Measurements from ENCODE around the gene THAP3. TPM values are rescaled to one million over a fixed set of nuclear protein-coding genes. Genes with fewer than 3 reads are reported as not detected.

The THAP3 gene
- total and polyA plus RNA-seq, 2 of the 8 experiments (the other 6 are each of a cell fraction or from before 2014, with no cell fraction given) = 8.2 to 15.3 TPM

- no peak overlapping the region for H3K27ac ChIP-seq (ENCODE audit: low read depth, low read length)
- H2BK120ac ChIP-seq (replicated peaks; ENCODE audit: low read depth, low read length) = no peak overlapping the region
- TF ChIP-seq SP1 (IDR thresholded peaks at IDR 0.05; ENCODE audit: low read depth, low read length) (no peak), POU5F1 (IDR thresholded peaks at IDR 0.05; ENCODE audit: low read depth, low read length) (no peak), KDM4A (IDR thresholded peaks at IDR 0.05; ENCODE audit: low read depth, low read length, severe bottlenecking) (no peak)
- no peak overlapping the region for H2BK15ac ChIP-seq (ENCODE audit: low read length)
- peaks cover under 1 to 11% of the 10 kb centered on the region in 2 experiments for H4K20me1 ChIP-seq (replicated peaks in 1 of 2; ENCODE audit: control insufficient read depth in 1 of 2, insufficient read depth in 2 of 2, low read length in 2 of 2)
- H2BK5ac ChIP-seq (ENCODE audit: low read depth, low read length) = no peak overlapping the region
- no peak overlapping the region for H4K91ac ChIP-seq (replicated peaks; ENCODE audit: insufficient read length, low read length)
- ChIA-PET CTCF (ENCODE audit: partially characterized antibody) (interaction anchor here (0.8 to 2.7 kb wide), 3 partner anchors 8 to 17 kb away, joined by 3 to 10 read pairs (median 4); no protein-coding TSS in a partner anchor), POLR2A (ENCODE audit: partially characterized antibody) (interaction anchor here (0.8 to 14.3 kb wide), 2 partner anchors 11 to 29 kb away, joined by 3 to 175 read pairs; partner anchors contain the start of gene KLHL21)
- peaks cover 0 to 11% of the 10 kb centered on the region in 2 experiments; a peak in 3 of 4 replicates for H3K79me2 ChIP-seq (ENCODE audit: control insufficient read depth in 1 of 2, insufficient read depth in 2 of 2, low read length in 2 of 2)
- H3K4me3 ChIP-seq (ENCODE audit: extremely low read depth in 1 of 4, insufficient read depth in 2 of 4, low read depth in 3 of 4, low read length in 4 of 4) = no peak overlapping the region
- H2AFZ ChIP-seq (ENCODE audit: low read length) = no peak overlapping the region
- FAIRE-seq (no peak), DNase-seq (ENCODE audit: low read depth in 1 of 2, low spot score in 2 of 2) (no peak)
- 89% methylated on average over 12 of the region's 12 CpGs; no CpG with 5 or more reads in 1 of the 2 experiments for WGBS, 2 experiments (ENCODE audit: extremely low coverage in 1 of 2, insufficient coverage in 1 of 2, insufficient read length in 1 of 2, insufficient replicate concordance in 2 of 2, low coverage in 1 of 2, low lambda C conversion rate in 2 of 2, missing lambda C conversion rate in 1 of 2)
- H3K9me3 ChIP-seq (ENCODE audit: insufficient read depth in 2 of 2, low read depth in 1 of 2, low read length in 1 of 2) = no peaks in the 10 kb centered on the region
- peaks cover 0 to 21% (median 2%) of the 10 kb centered on the region in 4 experiments; a peak in 5 of 8 replicates for H3K36me3 ChIP-seq (ENCODE audit: control insufficient read depth in 2 of 4, insufficient read depth in 4 of 4, low read length in 3 of 4)
- H3K79me1 ChIP-seq (ENCODE audit: low read depth, low read length) = peaks cover 2% of the 10 kb centered on the region; the same call in 1 of the 2 replicates
- H4K5ac ChIP-seq (ENCODE audit: insufficient read length, low read depth, low read length) = no peak overlapping the region
- H2BK12ac ChIP-seq (ENCODE audit: low read depth, low read length) = no peak overlapping the region
- no peaks in the 10 kb centered on the region; the same call in 1 of the 2 replicates for H3K23me2 ChIP-seq (ENCODE audit: low read depth, low read length)
- H2BK20ac ChIP-seq (ENCODE audit: low read length) = no peak overlapping the region
- H3K4ac ChIP-seq (replicated peaks; ENCODE audit: insufficient read length, low read depth, low read length) = no peak overlapping the region
- no peak overlapping the region for H4K8ac ChIP-seq (ENCODE audit: extremely low read depth, insufficient read depth, low read length)
- H3K23ac ChIP-seq (ENCODE audit: insufficient read length) = no peak overlapping the region
- H3K4me2 ChIP-seq (ENCODE audit: insufficient read depth in 1 of 2, low read depth in 2 of 2, low read length in 2 of 2) = no peak overlapping the region
- H3K27me3 ChIP-seq (replicated peaks in 1 of 4; ENCODE audit: control insufficient read depth in 3 of 4, extremely low read depth in 1 of 4, insufficient read depth in 3 of 4, low read length in 3 of 4) = no peaks in the 10 kb centered on the region
- no peak overlapping the region for H3K14ac ChIP-seq (ENCODE audit: insufficient read length)
- no peak overlapping the region for H3K18ac ChIP-seq (ENCODE audit: extremely low read depth, low read length)
- 0 out of 7 replicates have a peak, but pooled peaks cover 0 to 2% (median 0%) of the 10 kb centered on the region in 4 experiments for H3K4me1 ChIP-seq (replicated peaks in 1 of 4; ENCODE audit: control insufficient read depth in 3 of 4, insufficient read depth in 4 of 4, low read length in 3 of 4)
- H2AK5ac ChIP-seq (ENCODE audit: low read depth, low read length) = no peak overlapping the region
- H3K56ac ChIP-seq (replicated peaks; ENCODE audit: insufficient read length, low read depth, low read length) = no peak overlapping the region
- no peak overlapping the region for H3K9ac ChIP-seq (replicated peaks in 1 of 4; ENCODE audit: extremely low read depth in 1 of 4, low read depth in 3 of 4, low read length in 3 of 4)
Observed at GRCh38 chr1:6628971-6629479, 4.4 kb downstream of the THAP3 start.

All from H1 (cell line).